Large intestine (tissue), 3 donors: ENCODE data around the gene RAB7A. TPM values are rescaled to one million over a fixed set of nuclear protein-coding genes. Genes with fewer than 3 reads are reported as not detected.

Experiments used
- DNase-seq, 2 donors: peaks; one replicate each; pipeline versions ENCODE4 v3.0.0 to v3.0.0-alpha.2; 2013
- H3K27ac ChIP-seq: one replicate; pipeline ENCODE4 v1.5.1; 2013; ENCODE audit warnings: low read length
- H3K27me3 ChIP-seq: 2 replicates; pipeline ENCODE4 v1.6.1; 2013; ENCODE audit warnings: low read length; ENCODE audit not compliant: control insufficient read depth, insufficient read depth
- H3K36me3 ChIP-seq: 2 replicates; pipeline ENCODE4 v1.6.1; 2013; ENCODE audit warnings: low read length; ENCODE audit not compliant: control insufficient read depth, insufficient read depth
- H3K4me1 ChIP-seq: one replicate; pipeline ENCODE4 v1.6.1; 2013; ENCODE audit warnings: low read length; ENCODE audit not compliant: control insufficient read depth, insufficient read depth
- H3K4me3 ChIP-seq: one replicate; pipeline ENCODE4 v1.5.1; 2013; ENCODE audit warnings: low read length
- H3K9me3 ChIP-seq: one replicate; pipeline ENCODE4 v1.6.1; 2013; ENCODE audit warnings: mild to moderate bottlenecking, low read depth, low read length, moderate library complexity; ENCODE audit not compliant: control insufficient read depth
- WGBS: methylation state at CpG from one replicate; pipeline ENCODE4 v1.1.5; 2013; ENCODE audit warnings: low lambda C conversion rate; ENCODE audit not compliant: insufficient coverage; 5-methylcytosine and 5-hydroxymethylcytosine counted together
- polyA plus RNA-seq: library from polyadenylated mRNA; unstranded; fragments of 120-200 nt; gene quantifications from one replicate; pipeline ENCODE4 v1.2.1, GENCODE V29; 2013

RAB7A gene
- polyA plus RNA-seq, 1 donor = 198 TPM

DNA sequence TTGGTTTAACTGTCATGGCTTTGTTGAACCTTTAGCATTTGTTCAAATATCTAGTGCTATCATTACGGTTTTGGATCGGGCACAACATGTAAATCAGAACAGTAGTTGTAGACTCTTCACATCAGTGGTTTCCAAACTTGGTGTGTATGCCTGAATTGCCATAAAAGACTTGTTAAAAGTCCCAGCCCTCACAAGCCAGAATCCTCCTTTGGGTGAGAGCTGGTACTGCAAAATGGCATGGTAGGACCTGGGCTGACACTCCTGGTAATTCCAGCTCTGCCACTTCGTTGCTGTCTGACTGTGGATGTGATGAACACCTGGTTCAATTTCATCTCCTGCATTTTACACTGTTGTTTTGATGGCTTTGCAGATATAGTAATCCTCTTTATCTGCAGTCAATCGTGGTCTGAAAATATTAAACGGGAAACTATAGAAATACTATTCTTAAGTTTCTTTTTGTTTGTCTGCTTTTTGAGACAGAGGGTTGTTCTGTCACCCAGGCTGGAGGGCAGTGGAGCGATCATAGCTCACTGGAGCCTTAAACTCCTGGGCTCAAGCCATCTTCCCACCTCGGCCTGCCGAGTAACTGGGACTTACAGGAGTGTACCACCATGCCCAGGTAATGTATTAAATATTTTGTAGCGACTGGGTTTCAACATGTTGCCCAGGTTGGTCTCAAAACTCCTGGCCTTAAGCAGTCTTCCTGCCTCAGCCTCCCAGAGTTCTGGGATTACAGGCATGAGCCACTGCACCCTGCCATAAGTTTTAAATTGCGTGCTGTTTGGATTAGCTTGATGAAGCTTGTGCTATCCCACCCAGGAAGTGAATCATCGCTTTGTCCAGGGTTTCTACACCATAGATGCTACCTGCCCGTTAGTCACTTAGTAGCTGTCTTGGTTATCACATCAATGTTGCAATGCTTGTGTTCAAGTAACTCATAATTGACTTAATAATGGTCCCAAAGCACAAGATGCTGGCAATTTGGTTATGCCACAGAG lies 61.6 kb downstream of the RAB7A start:
- Histone ChIP-seq H3K36me3 (no peaks in the 10 kb centered on the region), H3K27me3 (no peaks in the 10 kb centered on the region), H3K4me3 (no peak overlapping the region), H3K4me1 (peaks cover 1% of the 10 kb centered on the region), H3K27ac (no peak overlapping the region), H3K9me3 (no peaks in the 10 kb centered on the region)
- DNase-seq = no peak
- WGBS = 94% methylated on average over 4 of the region's 12 CpGs

DNA sequence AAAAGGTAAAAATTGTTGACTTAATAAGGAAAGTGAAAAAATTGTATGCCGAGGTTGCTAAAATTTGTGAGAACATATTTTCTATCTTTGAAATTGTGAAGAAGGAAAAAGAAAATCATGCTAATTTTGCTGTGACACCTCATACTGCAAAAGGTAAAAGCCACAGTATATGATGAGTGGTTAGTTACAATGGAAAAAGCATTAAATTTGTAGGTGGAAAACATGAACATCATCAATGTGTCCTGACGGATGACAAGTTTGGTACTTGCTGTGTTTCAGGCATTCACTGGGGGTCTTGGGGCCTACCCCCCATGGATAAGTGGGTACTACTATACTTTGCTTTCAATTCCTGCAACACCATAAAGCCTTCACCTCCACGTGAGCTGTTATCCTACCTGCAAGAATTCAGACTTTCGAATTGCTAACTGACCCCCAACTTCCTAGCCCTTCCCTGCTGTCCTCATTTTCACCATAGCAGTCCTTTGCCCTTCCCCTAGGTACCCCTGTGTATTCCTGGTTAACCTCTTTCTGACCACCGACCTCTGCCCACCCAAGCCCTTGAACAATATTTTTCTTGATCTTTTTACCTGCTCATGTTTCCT lies 62.4 kb downstream of the RAB7A start:
- Histone ChIP-seq H3K4me1 (no peaks in the 10 kb centered on the region), H3K27me3 (no peaks in the 10 kb centered on the region), H3K27ac (no peak overlapping the region), H3K9me3 (no peaks in the 10 kb centered on the region), H3K36me3 (no peaks in the 10 kb centered on the region), H3K4me3 (no peak overlapping the region)
- no peak for DNase-seq
- WGBS = 86% methylated on average over 1 of the region's 5 CpGs

DNA sequence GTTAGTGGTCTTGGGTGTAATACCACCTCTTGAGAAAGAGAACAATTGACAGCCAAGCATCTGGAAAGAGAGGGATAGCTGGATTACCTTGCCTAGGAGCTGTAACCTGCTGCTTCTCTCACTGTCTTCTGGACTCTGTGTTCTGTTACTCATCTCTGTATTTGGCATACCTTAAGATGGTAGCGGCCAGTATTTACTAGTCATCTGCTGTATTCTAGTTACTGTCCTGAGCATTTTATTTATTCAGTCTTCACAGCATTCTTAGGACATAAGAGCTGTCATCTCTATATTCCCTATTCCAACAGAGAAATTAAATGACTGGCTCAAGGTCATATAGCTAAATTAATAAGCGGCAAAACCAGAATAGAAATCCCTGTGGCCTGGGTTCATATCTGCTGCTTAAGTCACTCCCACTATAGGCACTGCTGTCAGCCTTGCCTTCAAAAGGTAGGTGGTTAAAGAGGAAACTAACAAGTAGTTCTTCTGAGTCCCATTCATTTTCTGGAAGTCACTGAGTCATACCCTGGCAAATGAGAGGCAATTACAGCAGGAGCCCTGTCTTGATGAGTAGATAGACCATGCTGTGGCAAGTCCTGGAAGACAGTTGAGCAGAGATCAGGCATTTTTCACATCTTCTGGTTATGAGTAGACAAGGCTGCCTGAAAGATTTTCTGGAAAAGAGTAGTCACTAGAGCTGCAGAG lies 68.2 kb downstream of the RAB7A start:
- H3K27ac ChIP-seq = no peak overlapping the region
- H3K36me3 ChIP-seq = peaks cover 32% of the 10 kb centered on the region
- H3K9me3 ChIP-seq = no peaks in the 10 kb centered on the region
- no peak overlapping the region for H3K4me3 ChIP-seq
- 100% methylated on average over 1 of the region's 2 CpGs for WGBS
- no peaks in the 10 kb centered on the region for H3K4me1 ChIP-seq
- no peaks in the 10 kb centered on the region for H3K27me3 ChIP-seq
- DNase-seq = no peak

DNA sequence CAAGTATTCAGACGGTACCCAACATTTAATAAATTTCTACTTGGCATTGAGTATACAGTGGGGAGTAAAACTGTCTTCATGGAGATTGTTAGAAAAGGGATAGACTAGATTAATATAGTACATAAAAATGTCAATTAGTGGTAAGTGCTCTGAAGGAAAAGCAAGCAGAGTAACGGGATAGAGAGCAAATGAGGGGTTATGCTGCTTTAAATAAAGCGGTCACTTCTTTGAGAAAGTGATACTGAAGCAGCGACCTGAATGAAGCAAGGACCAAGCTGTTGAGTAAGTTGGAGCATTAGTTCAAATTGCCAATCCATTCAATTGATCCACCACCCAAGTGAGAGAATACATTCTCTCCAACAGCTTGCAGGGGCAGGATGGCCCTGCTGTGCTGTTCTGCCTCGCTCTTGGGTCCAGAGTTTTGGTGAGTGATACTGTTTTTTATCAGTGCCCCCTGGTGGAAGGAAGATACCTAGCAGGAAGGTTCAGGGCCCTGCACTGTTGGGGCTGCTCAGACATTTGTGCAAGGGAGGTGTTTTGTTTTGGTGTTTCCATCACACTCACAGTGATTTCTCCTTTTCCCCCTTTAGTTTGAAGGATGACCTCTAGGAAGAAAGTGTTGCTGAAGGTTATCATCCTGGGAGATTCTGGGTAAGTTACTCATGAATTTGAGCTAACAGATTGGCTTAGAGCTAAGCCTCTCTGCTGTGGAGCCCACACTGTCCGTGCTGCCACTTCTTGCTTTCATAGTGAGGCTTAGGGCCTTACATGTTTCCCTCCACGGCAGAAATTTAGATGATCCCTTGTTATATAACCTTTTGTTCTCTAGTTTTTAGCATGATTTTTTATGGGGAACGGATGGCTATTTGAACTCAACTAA lies 69.0 kb downstream of the RAB7A start:
- peak; percentile 37 to 62 for DNase-seq
- WGBS = 94% methylated on average over 2 of the region's 8 CpGs
- Histone ChIP-seq H3K27ac (no peak overlapping the region), H3K4me1 (no peaks in the 10 kb centered on the region), H3K9me3 (no peaks in the 10 kb centered on the region), H3K27me3 (no peaks in the 10 kb centered on the region), H3K36me3 (peaks cover 38% of the 10 kb centered on the region), H3K4me3 (no peak overlapping the region)

DNA sequence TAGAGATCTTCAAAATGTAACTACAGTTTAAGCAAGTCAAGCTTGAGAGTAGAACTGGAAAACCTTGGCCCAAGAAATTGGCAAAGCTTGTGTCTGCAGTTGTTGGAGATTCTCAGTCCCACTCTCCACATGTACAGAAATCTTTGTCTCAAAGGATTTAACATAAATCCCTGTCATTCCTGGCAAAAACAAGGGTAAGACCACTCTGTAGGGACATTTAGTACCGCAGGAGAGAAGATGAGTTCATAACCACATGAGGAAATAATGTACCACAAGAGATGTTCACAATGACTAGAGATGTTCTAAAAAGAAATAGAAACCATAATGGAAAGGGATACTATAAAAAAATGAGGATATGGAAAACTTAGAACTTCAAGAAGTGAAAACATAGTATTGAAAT lies 73.7 kb downstream of the RAB7A start:
- Histone ChIP-seq H3K36me3 (peaks cover 48% of the 10 kb centered on the region), H3K4me1 (no peaks in the 10 kb centered on the region), H3K27ac (no peak overlapping the region), H3K27me3 (no peaks in the 10 kb centered on the region), H3K4me3 (no peak overlapping the region), H3K9me3 (no peaks in the 10 kb centered on the region)
- no CpG with 5 or more reads among the region's 1 CpG for WGBS
- DNase-seq = no peak

DNA sequence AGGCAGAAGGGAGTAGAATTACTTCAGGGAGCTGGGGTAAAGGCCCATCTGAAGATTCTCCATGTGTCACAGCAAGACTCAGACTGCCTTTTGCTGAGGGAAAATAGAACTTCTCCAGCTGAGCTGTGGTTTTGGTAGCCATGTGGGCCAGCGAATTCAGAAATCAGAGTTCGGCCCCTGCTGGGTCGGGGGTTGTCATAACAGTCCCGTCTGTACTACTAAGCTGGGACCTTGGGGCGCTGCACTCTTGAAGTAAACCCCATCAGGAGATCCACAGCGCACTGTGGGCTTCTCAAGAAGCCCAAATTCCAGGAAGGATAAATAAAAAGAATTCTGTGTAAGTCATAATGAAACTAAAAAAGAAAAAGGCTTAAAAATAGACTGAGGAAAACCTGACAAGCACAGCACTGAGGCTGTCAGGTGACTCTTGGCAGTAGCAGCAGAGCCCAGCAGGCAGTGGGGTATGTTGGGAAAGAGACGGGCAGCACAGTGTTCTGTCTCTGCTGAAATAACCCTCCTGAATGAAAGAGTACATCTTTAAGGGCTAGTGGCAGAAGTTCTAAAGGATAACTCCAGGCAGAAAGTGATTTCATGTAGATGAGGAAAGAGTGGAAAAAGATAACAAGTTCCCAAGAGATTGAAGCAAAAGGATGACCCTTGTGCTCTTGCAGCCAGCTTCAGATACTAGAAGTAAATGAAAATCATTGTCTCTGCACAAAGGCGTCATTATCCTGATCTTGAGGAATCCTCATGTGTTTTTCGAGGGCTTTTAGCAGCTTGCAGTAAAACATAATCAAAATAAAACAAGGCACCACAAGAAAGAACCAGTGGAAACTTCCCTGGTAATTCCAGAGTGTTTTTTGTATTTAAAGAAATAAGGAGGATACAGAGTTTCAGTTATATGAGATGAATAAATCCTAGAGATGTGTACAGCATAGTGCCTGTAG lies 74.5 kb downstream of the RAB7A start:
- peaks cover 48% of the 10 kb centered on the region for H3K36me3 ChIP-seq
- no peaks in the 10 kb centered on the region for H3K27me3 ChIP-seq
- H3K9me3 ChIP-seq = no peaks in the 10 kb centered on the region
- no peak for DNase-seq
- WGBS = 84% methylated on average over 3 of the region's 9 CpGs
- no peak overlapping the region for H3K27ac ChIP-seq
- H3K4me1 ChIP-seq = no peaks in the 10 kb centered on the region
- H3K4me3 ChIP-seq = no peak overlapping the region

DNA sequence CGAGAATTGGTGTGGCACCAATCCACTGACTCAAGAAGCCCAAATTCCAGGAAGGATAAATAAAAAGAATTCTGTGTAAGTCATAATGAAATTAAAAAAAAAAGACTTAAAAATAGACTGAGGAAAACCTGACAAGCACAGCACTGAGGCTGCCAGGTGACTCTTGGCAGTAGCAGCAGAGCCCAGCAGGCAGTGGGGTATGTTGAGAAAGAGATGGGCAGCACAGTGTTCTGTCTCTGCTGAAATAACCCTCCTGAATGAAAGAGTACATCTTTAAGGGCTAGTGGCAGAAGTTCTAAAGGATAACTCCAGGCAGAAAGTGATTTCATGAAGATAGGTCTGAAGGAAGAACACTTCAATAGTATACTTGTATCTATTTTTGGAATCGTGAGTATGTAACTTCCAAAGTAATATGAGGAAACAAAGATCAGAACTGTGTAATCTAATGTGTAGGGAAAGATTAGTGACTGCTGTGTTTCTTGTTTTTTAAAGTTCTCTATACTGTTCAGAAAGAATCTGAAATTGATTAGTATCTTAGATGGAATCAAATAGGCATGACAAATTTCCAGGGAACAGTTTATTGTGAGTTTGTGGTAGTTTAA lies 75.9 kb downstream of the RAB7A start:
- 94% methylated on average over 2 of the region's 2 CpGs for WGBS
- DNase-seq = no peak
- Histone ChIP-seq H3K4me3 (no peak overlapping the region), H3K36me3 (peaks cover 48% of the 10 kb centered on the region), H3K27me3 (no peaks in the 10 kb centered on the region), H3K27ac (no peak overlapping the region), H3K4me1 (no peaks in the 10 kb centered on the region), H3K9me3 (no peaks in the 10 kb centered on the region)

DNA sequence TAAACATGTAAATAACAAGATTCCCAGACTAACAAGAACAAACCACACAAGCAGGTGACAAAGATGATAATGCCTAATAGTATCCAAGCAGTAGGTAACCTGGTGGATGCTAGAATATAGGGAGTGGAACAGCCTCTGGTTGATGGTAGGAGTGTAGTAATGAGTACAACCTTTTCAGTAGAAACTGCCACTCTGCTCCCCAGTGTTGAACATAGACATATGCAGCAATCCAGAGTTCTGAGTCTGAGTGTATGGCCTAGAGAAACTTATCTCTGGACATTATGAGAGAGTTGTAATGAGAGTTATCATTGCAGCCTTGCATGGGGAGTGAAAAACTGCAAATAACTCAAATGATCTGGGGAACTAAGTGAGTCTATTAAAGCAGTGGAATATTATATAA lies 77.3 kb downstream of the RAB7A start:
- no peaks in the 10 kb centered on the region for H3K9me3 ChIP-seq
- no peak overlapping the region for H3K27ac ChIP-seq
- H3K4me3 ChIP-seq = no peak overlapping the region
- no peaks in the 10 kb centered on the region for H3K27me3 ChIP-seq
- no peaks in the 10 kb centered on the region for H3K4me1 ChIP-seq
- no peak for DNase-seq
- H3K36me3 ChIP-seq = peaks cover 47% of the 10 kb centered on the region
